HepG2 (cell line): Measurements from ENCODE around the gene RIF1. TPM values are rescaled to one million over a fixed set of nuclear protein-coding genes. Genes with fewer than 3 reads are reported as not detected.

Experiments used
- ARNT2 ChIP-seq: sonication (generic); formaldehyde crosslinking; IDR thresholded peaks from 2 replicates; pipeline ENCODE4 v1.8.0; 2022; ENCODE audit warnings: mild to moderate bottlenecking, low read depth, missing genetic modification reagents, moderate library complexity
- CAMTA2 ChIP-seq: sonication (generic); formaldehyde crosslinking; IDR thresholded peaks from 2 replicates; pipeline ENCODE4 v1.4.0; 2020; ENCODE audit warnings: mild to moderate bottlenecking, missing genetic modification reagents, borderline replicate concordance
- ERF ChIP-seq: IDR thresholded peaks from 2 replicates; pipeline ENCODE4 v1.6.1; 2018; ENCODE audit warnings: missing biosample characterization, missing genetic modification reagents
- HMG20B ChIP-seq: conservative IDR thresholded peaks from 2 replicates; pipeline ENCODE4 v1.6.1; 2016; ENCODE audit warnings: missing genetic modification reagents, missing compliant biosample characterization
- KAT7 ChIP-seq: IDR thresholded peaks from 2 replicates; pipeline ENCODE4 v1.6.1; 2018; ENCODE audit warnings: borderline replicate concordance, missing compliant biosample characterization
- KLF11 ChIP-seq: IDR thresholded peaks from 2 replicates; pipeline ENCODE4 v1.6.1; 2016; ENCODE audit warnings: missing compliant biosample characterization
- NFKBIZ ChIP-seq: IDR thresholded peaks from 2 replicates; pipeline ENCODE4 v1.6.1; 2018; ENCODE audit warnings: missing genetic modification reagents, missing compliant biosample characterization
- SIN3A ChIP-seq: IDR thresholded peaks from 2 replicates; pipeline ENCODE4 v1.6.1; 2011; ENCODE audit warnings: low read depth, mild to moderate bottlenecking, control low read depth, low read length, borderline replicate concordance
- SP2 ChIP-seq: sonication (generic); formaldehyde crosslinking; IDR thresholded peaks from 2 replicates; pipeline ENCODE4 v1.5.1; 2020; ENCODE audit warnings: mild to moderate bottlenecking, missing genetic modification reagents
- SUZ12 ChIP-seq: fragments of 150-350 bp; IDR thresholded peaks from 2 replicates; pipeline ENCODE4 v1.6.1; 2014; ENCODE audit warnings: low read depth, low read length
- ZBTB7B ChIP-seq: sonication (generic); formaldehyde crosslinking; IDR thresholded peaks from 2 replicates; pipeline ENCODE4 v1.4.0; 2020; ENCODE audit warnings: missing genetic modification reagents
- ZFP37 ChIP-seq: sonication (generic); formaldehyde crosslinking; IDR thresholded peaks from 2 replicates; pipeline ENCODE4 v1.4.0; 2020; ENCODE audit warnings: missing genetic modification reagents, borderline replicate concordance
- ZMYM3 ChIP-seq: sonication (generic); formaldehyde crosslinking; IDR thresholded peaks from 2 replicates; pipeline ENCODE4 v1.5.1; 2020; ENCODE audit warnings: mild to moderate bottlenecking, missing genetic modification reagents
- ZNF24 ChIP-seq: fragments of 450-650 bp; IDR thresholded peaks from 2 replicates; pipeline ENCODE4 v1.6.1; 2017; ENCODE audit warnings: antibody characterized with exemption, mild to moderate bottlenecking
- ZNF282 ChIP-seq: fragments of 450-650 bp; IDR thresholded peaks from 2 replicates; pipeline ENCODE4 v1.6.1; 2018; ENCODE audit not compliant: partially characterized antibody
- ZNF543 ChIP-seq: sonication (generic); formaldehyde crosslinking; IDR thresholded peaks from 2 replicates; pipeline ENCODE4 v1.4.0; 2020; ENCODE audit warnings: mild to moderate bottlenecking, missing genetic modification reagents
- ZNF569 ChIP-seq: sonication (generic); formaldehyde crosslinking; IDR thresholded peaks from 2 replicates; pipeline ENCODE4 v1.5.0; 2020; ENCODE audit warnings: mild to moderate bottlenecking, missing genetic modification reagents, moderate library complexity, borderline replicate concordance
- ZNF616 ChIP-seq: sonication (generic); formaldehyde crosslinking; IDR thresholded peaks from 2 replicates; pipeline ENCODE4 v1.5.0; 2020; ENCODE audit warnings: low read depth, mild to moderate bottlenecking, missing genetic modification reagents
- ZSCAN29 ChIP-seq: sonication (generic); formaldehyde crosslinking; conservative IDR thresholded peaks from 2 replicates; pipeline ENCODE4 v1.4.0; 2020; ENCODE audit warnings: mild to moderate bottlenecking, missing genetic modification reagents
- polyA plus RNA-seq, 8 experiments: library from polyadenylated mRNA; depleted of rRNA in 3 of 8; stranded (reverse) in 7 of 8; unstranded in 1 of 8; fragments of >200 nt; fragmentation: Illumina TruSeq in 4 of 8; extraction: Trizol in 4 of 8; gene quantifications; 2 replicates each; pipeline versions ENCODE4 v1.2.1 to v1.2.3, GENCODE V29; 2011 to 2016; ENCODE audit warnings: low read depth in 4 of 8, missing spikeins in 1 of 8, mixed read lengths in 1 of 8; ENCODE audit not compliant: insufficient read depth in 1 of 8
- total RNA-seq, 5 experiments: library from RNA; depleted of rRNA; stranded (reverse); fragments of >200 nt; fragmentation: Illumina TruSeq; extraction: Trizol; gene quantifications; 2 replicates each; pipeline ENCODE4 v1.2.3, GENCODE V29; 2016; ENCODE audit warnings: low read depth in 1 of 5
- TF ChIP-seq, protein P1 (sequence below): sonication (generic); formaldehyde crosslinking; conservative IDR thresholded peaks from 2 replicates; pipeline ENCODE4 v1.8.1; 2023; ENCODE audit warnings: missing genetic modification reagents
- TF ChIP-seq, protein P2 (sequence below): sonication (generic); formaldehyde crosslinking; IDR thresholded peaks from 2 replicates; pipeline ENCODE4 v1.8.0; 2022; ENCODE audit warnings: missing genetic modification reagents, low read depth, mild to moderate bottlenecking, borderline replicate concordance
- TF ChIP-seq, protein P3 (sequence below): sonication (generic); formaldehyde crosslinking; IDR thresholded peaks from 2 replicates; pipeline ENCODE4 v1.8.1; 2023; ENCODE audit warnings: mild to moderate bottlenecking, inconsistent platforms, moderate library complexity, missing genetic modification reagents, borderline replicate concordance
- TF ChIP-seq, protein P4 (sequence below), 2 experiments: IDR thresholded peaks; 2 replicates each; pipeline ENCODE4 v1.6.1; 2011 to 2012; ENCODE audit warnings: low read length in 2 of 2, borderline replicate concordance in 1 of 2, low read depth in 1 of 2, mild to moderate bottlenecking in 1 of 2, moderate library complexity in 1 of 2

Gene RIF1
- total and polyA plus RNA-seq, 2 of the 13 experiments (the other 11 are each of a cell fraction or from before 2014, with no cell fraction given): 12.1 to 73.6 TPM

DNA sequence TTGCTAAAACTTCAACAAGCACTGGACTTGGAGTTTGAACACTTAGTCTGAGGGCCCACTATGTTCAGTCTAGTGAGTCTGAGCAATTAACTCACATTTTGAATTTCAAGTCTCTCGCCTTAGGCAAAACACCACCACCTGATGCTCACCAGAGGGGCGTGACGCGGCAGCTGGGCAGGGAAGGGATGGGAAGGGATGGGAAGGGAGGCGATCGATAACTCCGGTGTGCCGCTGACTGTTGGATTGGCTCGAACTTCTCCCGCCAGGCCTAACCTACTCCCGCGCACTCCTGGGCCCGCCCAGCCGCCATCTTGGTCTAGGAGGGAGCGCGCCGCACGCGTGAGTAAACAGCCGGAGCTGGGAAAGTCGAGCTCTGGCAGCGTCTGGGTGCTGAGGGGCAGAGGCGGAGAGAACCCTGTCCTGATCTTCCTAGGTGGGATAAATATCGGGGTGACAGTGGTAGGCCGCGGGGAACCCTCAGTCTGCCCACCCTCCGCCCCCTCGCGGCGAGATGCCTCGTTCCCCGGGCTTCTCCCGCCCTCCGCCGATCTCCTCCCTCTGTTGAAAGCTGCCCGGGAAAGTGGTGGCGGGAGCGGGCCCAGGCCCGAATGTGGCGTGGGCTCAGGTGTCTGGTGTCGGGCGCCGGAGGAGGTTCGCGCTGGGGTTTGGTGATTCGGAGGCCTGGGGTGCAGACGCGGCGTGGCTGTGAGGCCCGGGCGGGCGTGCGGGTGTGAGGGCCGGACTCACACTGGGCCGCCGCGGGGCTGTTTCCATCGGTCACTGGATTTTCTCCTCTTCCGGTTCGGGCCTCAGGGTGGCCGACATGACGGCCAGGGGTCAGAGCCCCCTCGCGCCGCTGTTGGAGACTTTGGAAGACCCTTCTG, at the start of gene RIF1 (continued):
- TF ChIP-seq, protein P1, sequence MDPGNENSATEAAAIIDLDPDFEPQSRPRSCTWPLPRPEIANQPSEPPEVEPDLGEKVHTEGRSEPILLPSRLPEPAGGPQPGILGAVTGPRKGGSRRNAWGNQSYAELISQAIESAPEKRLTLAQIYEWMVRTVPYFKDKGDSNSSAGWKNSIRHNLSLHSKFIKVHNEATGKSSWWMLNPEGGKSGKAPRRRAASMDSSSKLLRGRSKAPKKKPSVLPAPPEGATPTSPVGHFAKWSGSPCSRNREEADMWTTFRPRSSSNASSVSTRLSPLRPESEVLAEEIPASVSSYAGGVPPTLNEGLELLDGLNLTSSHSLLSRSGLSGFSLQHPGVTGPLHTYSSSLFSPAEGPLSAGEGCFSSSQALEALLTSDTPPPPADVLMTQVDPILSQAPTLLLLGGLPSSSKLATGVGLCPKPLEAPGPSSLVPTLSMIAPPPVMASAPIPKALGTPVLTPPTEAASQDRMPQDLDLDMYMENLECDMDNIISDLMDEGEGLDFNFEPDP (CRISPR knock-in tag): no peak
- TF ChIP-seq ZBTB7B (CRISPR knock-in tag) (peak; percentile 26), ZNF282 (no peak), ZNF616 (CRISPR knock-in tag) (peak; percentile 76; the same call in 1 of the 2 replicates), SUZ12 (no peak), ARNT2 (CRISPR knock-in tag) (peak; percentile 94), KLF11 (CRISPR knock-in tag) (peak; percentile 89), NFKBIZ (peak; percentile 69), CAMTA2 (CRISPR knock-in tag) (peak; percentile 97), SIN3A (no peak; the same call in 1 of the 2 replicates), ZNF543 (peak; percentile 86; the same call in 1 of the 2 replicates), ZNF24 (0 out of 2 replicates have a peak, but pooled peaks have one; percentile 6), ZMYM3 (CRISPR knock-in tag) (peak; percentile 91), KAT7 (CRISPR knock-in tag) (peak; percentile 93; the same call in 1 of the 2 replicates), ZFP37 (peak; percentile 7; the same call in 1 of the 2 replicates), HMG20B (CRISPR knock-in tag) (peak; percentile 35; the same call in 1 of the 2 replicates), SP2 (CRISPR knock-in tag) (0 out of 2 replicates have a peak, but pooled peaks have one; percentile 39), ZNF569 (CRISPR knock-in tag) (no peak; the same call in 1 of the 2 replicates), ERF (CRISPR knock-in tag) (peak; percentile 88; the same call in 1 of the 2 replicates), ZSCAN29 (CRISPR knock-in tag) (0 out of 2 replicates have a peak, but pooled peaks have one; percentile 68)
- TF ChIP-seq, protein P2, sequence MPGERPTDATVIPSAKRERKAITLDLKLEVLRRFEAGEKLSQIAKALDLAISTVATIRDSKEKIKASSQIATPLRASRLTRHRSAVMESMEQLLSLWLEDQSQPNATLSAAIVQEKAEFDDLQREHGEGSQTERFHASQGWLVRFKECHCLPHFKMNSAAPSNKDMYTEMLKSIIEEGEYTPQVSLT (CRISPR knock-in tag): peak; percentile 87; the same call in 1 of the 2 replicates
- TF ChIP-seq, protein P3, sequence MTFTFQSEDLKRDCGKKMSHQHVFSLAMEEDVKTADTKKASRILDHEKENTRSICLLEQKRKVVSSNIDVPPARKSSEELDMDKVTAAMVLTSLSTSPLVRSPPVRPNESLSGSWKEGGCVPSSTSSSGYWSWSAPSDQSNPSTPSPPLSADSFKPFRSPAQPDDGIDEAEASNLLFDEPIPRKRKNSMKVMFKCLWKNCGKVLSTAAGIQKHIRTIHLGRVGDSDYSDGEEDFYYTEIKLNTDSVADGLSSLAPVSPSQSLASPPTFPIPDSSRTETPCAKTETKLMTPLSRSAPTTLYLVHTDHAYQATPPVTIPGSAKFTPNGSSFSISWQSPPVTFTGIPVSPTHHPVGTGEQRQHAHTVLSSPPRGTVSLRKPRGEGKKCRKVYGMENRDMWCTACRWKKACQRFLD (CRISPR knock-in tag): peak; percentile 80; the same call in 1 of the 2 replicates
- TF ChIP-seq, protein P4, sequence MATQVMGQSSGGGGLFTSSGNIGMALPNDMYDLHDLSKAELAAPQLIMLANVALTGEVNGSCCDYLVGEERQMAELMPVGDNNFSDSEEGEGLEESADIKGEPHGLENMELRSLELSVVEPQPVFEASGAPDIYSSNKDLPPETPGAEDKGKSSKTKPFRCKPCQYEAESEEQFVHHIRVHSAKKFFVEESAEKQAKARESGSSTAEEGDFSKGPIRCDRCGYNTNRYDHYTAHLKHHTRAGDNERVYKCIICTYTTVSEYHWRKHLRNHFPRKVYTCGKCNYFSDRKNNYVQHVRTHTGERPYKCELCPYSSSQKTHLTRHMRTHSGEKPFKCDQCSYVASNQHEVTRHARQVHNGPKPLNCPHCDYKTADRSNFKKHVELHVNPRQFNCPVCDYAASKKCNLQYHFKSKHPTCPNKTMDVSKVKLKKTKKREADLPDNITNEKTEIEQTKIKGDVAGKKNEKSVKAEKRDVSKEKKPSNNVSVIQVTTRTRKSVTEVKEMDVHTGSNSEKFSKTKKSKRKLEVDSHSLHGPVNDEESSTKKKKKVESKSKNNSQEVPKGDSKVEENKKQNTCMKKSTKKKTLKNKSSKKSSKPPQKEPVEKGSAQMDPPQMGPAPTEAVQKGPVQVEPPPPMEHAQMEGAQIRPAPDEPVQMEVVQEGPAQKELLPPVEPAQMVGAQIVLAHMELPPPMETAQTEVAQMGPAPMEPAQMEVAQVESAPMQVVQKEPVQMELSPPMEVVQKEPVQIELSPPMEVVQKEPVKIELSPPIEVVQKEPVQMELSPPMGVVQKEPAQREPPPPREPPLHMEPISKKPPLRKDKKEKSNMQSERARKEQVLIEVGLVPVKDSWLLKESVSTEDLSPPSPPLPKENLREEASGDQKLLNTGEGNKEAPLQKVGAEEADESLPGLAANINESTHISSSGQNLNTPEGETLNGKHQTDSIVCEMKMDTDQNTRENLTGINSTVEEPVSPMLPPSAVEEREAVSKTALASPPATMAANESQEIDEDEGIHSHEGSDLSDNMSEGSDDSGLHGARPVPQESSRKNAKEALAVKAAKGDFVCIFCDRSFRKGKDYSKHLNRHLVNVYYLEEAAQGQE (IDR thresholded peaks at IDR 0.05; ENCODE audit: borderline replicate concordance in 1 of 2, low read depth in 1 of 2, low read length in 2 of 2): peak in 1 of 2 experiments; percentile 57; a peak in 1 of 4 replicates
